ENCODE measurements around the gene UCN.

UCN gene

DNA sequence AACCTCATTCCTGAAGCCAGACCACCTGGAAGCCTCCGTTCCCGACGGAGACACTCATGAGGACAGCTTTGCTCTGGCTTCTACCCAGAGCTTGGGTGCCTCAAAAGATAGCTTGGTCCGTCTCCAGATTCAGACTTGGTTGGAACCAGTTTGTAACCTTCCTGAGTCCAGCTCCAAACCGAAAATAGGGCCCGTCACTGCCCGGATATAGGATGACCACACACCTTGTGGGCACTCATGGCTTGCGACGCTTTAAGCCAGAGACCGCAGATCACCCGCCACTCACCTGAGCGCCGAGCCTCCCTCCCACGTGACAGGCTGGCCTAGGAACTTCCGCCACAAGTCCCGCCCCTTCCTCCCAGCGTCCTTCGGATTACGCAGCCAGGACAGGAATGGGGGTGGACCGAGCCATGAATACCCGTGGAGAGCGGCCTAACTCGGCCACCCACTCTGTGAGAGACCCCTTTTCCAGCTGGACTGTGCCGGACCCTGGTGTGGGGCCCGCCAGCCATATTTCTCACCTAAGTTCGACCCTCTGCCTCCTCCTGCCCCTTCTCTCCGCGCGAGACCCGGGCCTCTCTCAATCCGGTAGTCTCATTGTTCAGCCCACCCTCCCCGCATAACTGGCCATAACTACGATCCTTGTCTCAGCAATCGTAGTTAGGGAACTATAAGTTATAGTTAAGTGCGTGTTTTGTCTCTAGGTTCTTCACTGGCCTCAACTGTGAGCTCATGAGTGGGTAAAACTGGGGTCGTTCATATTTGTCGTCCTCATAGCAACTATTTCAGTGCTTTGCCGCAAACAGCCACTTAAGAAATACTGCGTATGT is 14.7 kb upstream of the UCN start, which contains the start of gene MPV17 (continued):
- no peak for TF ChIP-seq PRDM1 (tag by site-specific recombination; IDR thresholded peaks at IDR 0.05)
- peak; percentile 49; the same call in 1 of the 2 replicates for TF ChIP-seq YY1 (tag by site-specific recombination; IDR thresholded peaks at IDR 0.05)
- TF ChIP-seq ZNF140 (tag by site-specific recombination; IDR thresholded peaks at IDR 0.05) = no peak
- TF ChIP-seq, protein P1, sequence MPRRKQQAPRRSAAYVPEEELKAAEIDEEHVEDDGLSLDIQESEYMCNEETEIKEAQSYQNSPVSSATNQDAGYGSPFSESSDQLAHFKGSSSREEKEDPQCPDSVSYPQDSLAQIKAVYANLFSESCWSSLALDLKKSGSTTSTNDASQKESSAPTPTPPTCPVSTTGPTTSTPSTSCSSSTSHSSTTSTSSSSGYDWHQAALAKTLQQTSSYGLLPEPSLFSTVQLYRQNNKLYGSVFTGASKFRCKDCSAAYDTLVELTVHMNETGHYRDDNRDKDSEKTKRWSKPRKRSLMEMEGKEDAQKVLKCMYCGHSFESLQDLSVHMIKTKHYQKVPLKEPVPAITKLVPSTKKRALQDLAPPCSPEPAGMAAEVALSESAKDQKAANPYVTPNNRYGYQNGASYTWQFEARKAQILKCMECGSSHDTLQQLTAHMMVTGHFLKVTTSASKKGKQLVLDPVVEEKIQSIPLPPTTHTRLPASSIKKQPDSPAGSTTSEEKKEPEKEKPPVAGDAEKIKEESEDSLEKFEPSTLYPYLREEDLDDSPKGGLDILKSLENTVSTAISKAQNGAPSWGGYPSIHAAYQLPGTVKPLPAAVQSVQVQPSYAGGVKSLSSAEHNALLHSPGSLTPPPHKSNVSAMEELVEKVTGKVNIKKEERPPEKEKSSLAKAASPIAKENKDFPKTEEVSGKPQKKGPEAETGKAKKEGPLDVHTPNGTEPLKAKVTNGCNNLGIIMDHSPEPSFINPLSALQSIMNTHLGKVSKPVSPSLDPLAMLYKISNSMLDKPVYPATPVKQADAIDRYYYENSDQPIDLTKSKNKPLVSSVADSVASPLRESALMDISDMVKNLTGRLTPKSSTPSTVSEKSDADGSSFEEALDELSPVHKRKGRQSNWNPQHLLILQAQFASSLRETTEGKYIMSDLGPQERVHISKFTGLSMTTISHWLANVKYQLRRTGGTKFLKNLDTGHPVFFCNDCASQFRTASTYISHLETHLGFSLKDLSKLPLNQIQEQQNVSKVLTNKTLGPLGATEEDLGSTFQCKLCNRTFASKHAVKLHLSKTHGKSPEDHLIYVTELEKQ (tag by site-specific recombination; IDR thresholded peaks at IDR 0.05; ENCODE audit: borderline replicate concordance) = no peak
- TF ChIP-seq ZNF561 (tag by site-specific recombination; IDR thresholded peaks at IDR 0.05; ENCODE audit: borderline replicate concordance) = no peak
- TF ChIP-seq SCRT1 (tag by site-specific recombination; IDR thresholded peaks at IDR 0.05; ENCODE audit: borderline replicate concordance) = no peak
- TF ChIP-seq ZNF510 (tag by site-specific recombination; IDR thresholded peaks at IDR 0.05; ENCODE audit: insufficient replicate concordance) = no peak
- TF ChIP-seq KLF10 (tag by site-specific recombination; IDR thresholded peaks at IDR 0.05) = peak; percentile 77
- TF ChIP-seq, protein P2, sequence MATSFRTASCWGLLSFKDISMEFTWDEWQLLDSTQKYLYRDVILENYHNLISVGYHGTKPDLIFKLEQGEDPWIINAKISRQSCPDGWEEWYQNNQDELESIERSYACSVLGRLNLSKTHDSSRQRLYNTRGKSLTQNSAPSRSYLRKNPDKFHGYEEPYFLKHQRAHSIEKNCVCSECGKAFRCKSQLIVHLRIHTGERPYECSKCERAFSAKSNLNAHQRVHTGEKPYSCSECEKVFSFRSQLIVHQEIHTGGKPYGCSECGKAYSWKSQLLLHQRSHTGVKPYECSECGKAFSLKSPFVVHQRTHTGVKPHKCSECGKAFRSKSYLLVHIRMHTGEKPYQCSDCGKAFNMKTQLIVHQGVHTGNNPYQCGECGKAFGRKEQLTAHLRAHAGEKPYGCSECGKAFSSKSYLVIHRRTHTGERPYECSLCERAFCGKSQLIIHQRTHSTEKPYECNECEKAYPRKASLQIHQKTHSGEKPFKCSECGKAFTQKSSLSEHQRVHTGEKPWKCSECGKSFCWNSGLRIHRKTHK (tag by site-specific recombination; IDR thresholded peaks at IDR 0.05) = no peak
- TF ChIP-seq ZNF514 (tag by site-specific recombination; IDR thresholded peaks at IDR 0.05) = no peak
- TF ChIP-seq ZNF658 (tag by site-specific recombination; IDR thresholded peaks at IDR 0.05) = no peak
- peak; percentile 45; the same call in 1 of the 2 replicates for TF ChIP-seq ZNF335 (tag by site-specific recombination; conservative IDR thresholded peaks at IDR 0.05)
- no peak for TF ChIP-seq ZNF544 (tag by site-specific recombination; IDR thresholded peaks at IDR 0.05)
- TF ChIP-seq, protein P3, sequence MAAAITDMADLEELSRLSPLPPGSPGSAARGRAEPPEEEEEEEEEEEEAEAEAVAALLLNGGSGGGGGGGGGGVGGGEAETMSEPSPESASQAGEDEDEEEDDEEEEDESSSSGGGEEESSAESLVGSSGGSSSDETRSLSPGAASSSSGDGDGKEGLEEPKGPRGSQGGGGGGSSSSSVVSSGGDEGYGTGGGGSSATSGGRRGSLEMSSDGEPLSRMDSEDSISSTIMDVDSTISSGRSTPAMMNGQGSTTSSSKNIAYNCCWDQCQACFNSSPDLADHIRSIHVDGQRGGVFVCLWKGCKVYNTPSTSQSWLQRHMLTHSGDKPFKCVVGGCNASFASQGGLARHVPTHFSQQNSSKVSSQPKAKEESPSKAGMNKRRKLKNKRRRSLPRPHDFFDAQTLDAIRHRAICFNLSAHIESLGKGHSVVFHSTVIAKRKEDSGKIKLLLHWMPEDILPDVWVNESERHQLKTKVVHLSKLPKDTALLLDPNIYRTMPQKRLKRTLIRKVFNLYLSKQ (tag by site-specific recombination; IDR thresholded peaks at IDR 0.05; ENCODE audit: borderline replicate concordance) = no peak
- TF ChIP-seq ZNF423 (tag by site-specific recombination; IDR thresholded peaks at IDR 0.05) = no peak
- no peak for TF ChIP-seq ZNF354C (tag by site-specific recombination; IDR thresholded peaks at IDR 0.05; ENCODE audit: borderline replicate concordance, low read depth)
- TF ChIP-seq, protein P4, sequence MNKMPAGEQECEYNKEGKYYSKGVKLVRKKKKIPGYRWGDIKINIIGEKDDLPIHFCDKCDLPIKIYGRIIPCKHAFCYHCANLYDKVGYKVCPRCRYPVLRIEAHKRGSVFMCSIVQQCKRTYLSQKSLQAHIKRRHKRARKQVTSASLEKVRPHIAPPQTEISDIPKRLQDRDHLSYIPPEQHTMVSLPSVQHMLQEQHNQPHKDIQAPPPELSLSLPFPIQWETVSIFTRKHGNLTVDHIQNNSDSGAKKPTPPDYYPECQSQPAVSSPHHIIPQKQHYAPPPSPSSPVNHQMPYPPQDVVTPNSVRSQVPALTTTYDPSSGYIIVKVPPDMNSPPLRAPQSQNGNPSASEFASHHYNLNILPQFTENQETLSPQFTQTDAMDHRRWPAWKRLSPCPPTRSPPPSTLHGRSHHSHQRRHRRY (tag by site-specific recombination; IDR thresholded peaks at IDR 0.05) = no peak
- TF ChIP-seq, protein P5, sequence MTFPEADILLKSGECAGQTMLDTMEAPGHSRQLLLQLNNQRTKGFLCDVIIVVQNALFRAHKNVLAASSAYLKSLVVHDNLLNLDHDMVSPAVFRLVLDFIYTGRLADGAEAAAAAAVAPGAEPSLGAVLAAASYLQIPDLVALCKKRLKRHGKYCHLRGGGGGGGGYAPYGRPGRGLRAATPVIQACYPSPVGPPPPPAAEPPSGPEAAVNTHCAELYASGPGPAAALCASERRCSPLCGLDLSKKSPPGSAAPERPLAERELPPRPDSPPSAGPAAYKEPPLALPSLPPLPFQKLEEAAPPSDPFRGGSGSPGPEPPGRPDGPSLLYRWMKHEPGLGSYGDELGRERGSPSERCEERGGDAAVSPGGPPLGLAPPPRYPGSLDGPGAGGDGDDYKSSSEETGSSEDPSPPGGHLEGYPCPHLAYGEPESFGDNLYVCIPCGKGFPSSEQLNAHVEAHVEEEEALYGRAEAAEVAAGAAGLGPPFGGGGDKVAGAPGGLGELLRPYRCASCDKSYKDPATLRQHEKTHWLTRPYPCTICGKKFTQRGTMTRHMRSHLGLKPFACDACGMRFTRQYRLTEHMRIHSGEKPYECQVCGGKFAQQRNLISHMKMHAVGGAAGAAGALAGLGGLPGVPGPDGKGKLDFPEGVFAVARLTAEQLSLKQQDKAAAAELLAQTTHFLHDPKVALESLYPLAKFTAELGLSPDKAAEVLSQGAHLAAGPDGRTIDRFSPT (tag by site-specific recombination; IDR thresholded peaks at IDR 0.05) = peak; percentile 56; the same call in 1 of the 2 replicates
- no peak for TF ChIP-seq TCF7L2 (IDR thresholded peaks at IDR 0.05; ENCODE audit: borderline replicate concordance, low read depth, low read length)
- peak; percentile 50 for TF ChIP-seq ZFHX2 (tag by site-specific recombination; conservative IDR thresholded peaks at IDR 0.05)
- TF ChIP-seq, protein P6, sequence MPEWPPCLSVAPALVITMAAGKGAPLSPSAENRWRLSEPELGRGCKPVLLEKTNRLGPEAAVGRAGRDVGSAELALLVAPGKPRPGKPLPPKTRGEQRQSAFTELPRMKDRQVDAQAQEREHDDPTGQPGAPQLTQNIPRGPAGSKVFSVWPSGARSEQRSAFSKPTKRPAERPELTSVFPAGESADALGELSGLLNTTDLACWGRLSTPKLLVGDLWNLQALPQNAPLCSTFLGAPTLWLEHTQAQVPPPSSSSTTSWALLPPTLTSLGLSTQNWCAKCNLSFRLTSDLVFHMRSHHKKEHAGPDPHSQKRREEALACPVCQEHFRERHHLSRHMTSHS (tag by site-specific recombination; IDR thresholded peaks at IDR 0.05) = no peak
- TF ChIP-seq ZNF366 (tag by site-specific recombination; conservative IDR thresholded peaks at IDR 0.05) = no peak

Measured in HEK293 (cell line).